Measurements from ENCODE around the gene DGKI. TPM values are rescaled to one million over a fixed set of nuclear protein-coding genes. Genes with fewer than 3 reads are reported as not detected.

The DGKI gene
- total RNA-seq, 1 donor: 4.7 TPM

- H3K4me3 ChIP-seq (ENCODE audit: low read depth, low read length): no peak overlapping the region
- no peak for DNase-seq (ENCODE audit: low read depth)
- no peak for TF ChIP-seq CTCF (IDR thresholded peaks at IDR 0.05; ENCODE audit: insufficient read depth, low read length)
These were observed 33.2 kb downstream of the DGKI start for GRCh38 chr7:137813541-137813940.

- no peak overlapping the region for H3K4me3 ChIP-seq (ENCODE audit: low read depth, low read length)
- no peak for TF ChIP-seq CTCF (IDR thresholded peaks at IDR 0.05; ENCODE audit: insufficient read depth, low read length)
- DNase-seq (ENCODE audit: low read depth): no peak
These were observed 36.5 kb downstream of the DGKI start for GRCh38 chr7:137810248-137810647.

- no peak overlapping the region for H3K4me3 ChIP-seq (ENCODE audit: low read depth, low read length)
- TF ChIP-seq CTCF (IDR thresholded peaks at IDR 0.05; ENCODE audit: insufficient read depth, low read length): no peak
- DNase-seq (ENCODE audit: low read depth): no peak
These were observed 41.9 kb downstream of the DGKI start for GRCh38 chr7:137804836-137805235.

- no peak overlapping the region for H3K4me3 ChIP-seq (ENCODE audit: low read depth, low read length)
- no peak for DNase-seq (ENCODE audit: low read depth)
- TF ChIP-seq CTCF (IDR thresholded peaks at IDR 0.05; ENCODE audit: insufficient read depth, low read length): no peak
These were observed 45.3 kb downstream of the DGKI start for GRCh38 chr7:137801491-137801890.

- no peak for TF ChIP-seq CTCF (IDR thresholded peaks at IDR 0.05; ENCODE audit: insufficient read depth, low read length)
- peak; percentile 27 for DNase-seq (ENCODE audit: low read depth)
- no peak overlapping the region for H3K4me3 ChIP-seq (ENCODE audit: low read depth, low read length)
These were observed 45.8 kb downstream of the DGKI start for GRCh38 chr7:137801003-137801402.

- DNase-seq (ENCODE audit: low read depth): no peak
- no peak overlapping the region for H3K4me3 ChIP-seq (ENCODE audit: low read depth, low read length)
- no peak for TF ChIP-seq CTCF (IDR thresholded peaks at IDR 0.05; ENCODE audit: insufficient read depth, low read length)
These were observed 48.6 kb downstream of the DGKI start for GRCh38 chr7:137798073-137798763.

GRCh38 chr7:137795211-137795610, 51.6 kb downstream of the DGKI start:
- no peak for TF ChIP-seq CTCF (IDR thresholded peaks at IDR 0.05; ENCODE audit: insufficient read depth, low read length)
- H3K4me3 ChIP-seq (ENCODE audit: low read depth, low read length): no peak overlapping the region
- DNase-seq (ENCODE audit: low read depth): no peak

Data from fibroblast of the aortic adventitia (primary cell).